DMS53 (cell line): ENCODE measurements around the gene SNAPIN.
"Not testable (repeated sequence)": the region's sequence is repeated elsewhere in the genome, so short reads cannot be mapped to it uniquely, and the experiment has no call there.

ENCODE experiments used
- DNase-seq: peaks from one replicate; lab custom pipeline; 2025; lab: John Stamatoyannopoulos, UW

The SNAPIN gene

DNA sequence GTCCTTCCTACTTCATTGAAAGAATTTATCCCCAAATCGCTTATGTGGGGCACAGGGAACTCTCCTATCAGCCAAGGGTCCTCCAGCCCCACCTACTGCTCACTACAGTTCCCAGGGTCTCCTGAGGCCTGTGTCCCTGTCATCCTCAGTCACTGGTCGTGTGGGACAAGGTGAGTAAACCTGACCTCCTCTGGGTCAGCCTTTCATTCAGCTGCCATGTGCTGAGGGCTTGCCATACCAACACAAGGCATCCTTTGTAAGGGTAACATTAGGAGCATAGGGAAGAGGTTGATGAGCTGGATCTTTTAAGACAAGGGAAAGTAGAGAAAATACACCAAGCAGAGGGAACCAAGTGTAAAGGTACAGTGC, 11.2 kb upstream of the SNAPIN start:
- peak; percentile 39 for DNase-seq

DNA sequence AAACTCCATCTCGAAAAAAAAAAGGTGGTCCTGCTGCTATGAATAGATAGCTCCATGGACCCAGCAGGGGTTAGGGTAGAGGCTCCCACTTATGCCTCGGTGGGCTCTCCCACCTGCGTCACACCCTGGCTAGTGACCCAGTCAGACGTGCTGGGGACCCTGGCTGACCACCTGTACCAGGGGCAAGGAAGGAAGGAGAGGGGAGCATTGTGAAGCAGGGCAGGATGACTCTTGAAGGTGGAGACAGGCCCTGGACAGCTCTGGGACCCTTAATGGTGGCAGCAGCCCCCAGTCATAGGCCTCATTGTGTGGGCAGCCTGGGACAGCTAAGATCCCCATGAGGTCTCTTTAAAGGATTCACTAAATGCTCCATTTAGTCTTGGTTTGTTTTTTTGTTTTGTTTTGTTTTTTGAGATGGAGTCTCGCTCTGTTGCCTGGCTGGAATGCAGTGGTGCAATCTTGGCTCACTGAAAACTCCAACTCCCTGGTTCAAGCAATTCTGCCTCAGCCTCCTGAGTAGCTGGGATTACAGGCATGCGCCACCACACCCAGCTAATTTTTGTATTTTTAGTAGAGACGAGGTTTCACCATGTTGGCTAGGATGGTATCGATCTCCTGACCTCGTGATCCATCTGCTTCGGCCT, 10.4 kb upstream of the SNAPIN start:
- no peak for DNase-seq

DNA sequence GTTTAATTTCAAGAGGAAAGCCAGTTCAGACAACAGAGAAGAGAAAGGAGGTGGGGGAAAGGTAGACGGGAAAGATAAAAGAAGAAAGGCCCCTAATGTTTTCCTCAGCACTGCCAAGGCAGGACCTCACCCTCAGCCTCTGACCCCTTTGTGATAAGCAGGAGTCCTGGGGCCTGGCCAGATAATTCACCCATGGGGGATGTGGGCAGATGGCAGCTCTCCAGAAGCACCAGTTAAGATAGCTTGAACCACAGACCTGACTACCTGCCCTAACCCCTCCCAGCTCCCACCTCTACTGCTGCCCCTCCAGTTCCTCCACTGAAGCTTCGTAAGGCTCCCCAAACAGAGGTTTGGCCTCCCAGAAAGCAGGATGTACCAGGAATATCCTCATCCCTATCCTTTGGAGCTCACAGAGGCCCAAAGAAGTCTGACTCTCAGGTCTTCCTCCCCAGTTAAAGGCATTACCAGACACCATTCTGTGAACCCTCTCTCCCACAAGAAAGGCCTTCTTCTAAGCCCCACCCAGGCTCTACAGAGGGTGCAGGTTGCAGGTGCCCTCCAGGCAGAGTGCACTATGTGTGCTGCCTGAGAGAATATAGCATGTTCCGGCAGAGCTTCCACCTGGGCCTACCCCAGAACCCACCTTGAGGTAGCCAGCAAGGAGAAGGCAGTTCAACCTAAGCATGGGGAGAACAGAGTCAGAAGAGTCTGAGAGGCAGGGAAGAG, 9.2 kb upstream of the SNAPIN start:
- DNase-seq: peak; percentile 73

DNA sequence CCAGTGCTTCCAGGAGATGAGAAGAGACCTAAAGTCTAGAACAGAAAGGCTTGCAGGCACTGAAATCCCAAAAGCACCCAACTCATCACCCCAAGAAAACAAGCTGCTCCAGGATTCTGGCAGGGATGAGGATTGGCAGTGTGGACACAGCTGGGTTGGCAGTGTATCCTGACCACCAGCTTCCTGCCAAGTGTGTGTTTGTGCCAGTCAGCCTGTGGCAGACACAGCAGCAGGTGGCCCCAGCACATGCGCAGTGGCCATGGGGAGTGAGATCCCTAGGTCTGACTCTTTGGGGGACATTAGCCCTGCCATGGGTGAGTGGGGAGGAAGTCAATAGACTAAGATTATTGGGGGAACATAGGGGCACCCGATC, 8.7 kb upstream of the SNAPIN start:
- DNase-seq: peak; percentile 86

DNA sequence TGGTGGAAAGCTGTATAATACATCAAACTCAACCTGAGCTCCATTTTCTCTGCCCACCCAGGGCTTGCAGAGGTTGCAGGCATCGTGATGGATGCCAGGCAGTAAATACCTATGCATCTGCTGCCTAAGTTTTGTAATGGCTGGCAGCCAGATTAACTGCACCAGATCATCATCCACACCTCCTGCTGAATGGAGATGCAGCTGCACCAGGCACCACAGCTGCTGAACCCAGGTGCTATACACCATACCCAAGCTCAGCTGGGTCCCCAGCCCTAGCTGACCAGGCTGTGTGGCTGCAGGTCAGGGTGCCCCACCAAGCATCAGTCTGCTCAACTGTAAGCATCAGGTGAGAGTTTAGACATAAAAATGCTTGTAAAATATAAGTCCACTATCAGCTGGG, 6.7 kb upstream of the SNAPIN start:
- DNase-seq: peak; percentile 17

DNA sequence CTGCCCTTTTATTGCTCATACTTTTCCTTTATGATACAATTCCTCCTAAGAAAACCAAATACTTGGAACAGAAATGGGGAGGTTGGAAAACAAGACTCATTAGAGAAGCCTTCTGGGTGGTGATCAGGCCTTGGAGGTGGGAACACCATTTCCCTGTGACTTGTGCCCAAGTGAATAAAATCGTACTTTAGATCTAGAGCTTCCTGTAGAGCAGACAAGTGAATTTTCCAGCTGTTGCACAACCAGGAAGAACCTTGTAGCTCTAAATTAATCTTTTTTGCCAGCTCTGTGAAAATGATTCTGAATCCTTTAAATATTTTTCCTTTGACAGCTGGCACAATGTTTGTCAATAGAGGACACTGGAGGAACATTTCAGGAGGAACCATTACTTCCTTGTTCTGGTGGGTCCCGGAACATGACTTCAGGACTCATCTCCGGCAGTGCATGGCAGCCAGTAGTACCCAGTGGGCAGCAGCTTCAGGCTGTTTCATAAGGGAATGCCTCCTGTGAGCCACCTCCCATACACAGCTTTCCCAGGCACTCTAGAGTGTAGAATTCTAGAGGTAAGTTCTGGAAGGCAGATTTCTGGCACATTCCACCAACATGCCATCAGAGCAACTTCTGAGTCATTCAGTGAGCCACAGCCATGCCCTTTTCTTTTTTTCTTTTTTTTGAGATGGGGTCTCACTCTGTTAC, 5.5 kb upstream of the SNAPIN start:
- DNase-seq: peak; percentile 46

DNA sequence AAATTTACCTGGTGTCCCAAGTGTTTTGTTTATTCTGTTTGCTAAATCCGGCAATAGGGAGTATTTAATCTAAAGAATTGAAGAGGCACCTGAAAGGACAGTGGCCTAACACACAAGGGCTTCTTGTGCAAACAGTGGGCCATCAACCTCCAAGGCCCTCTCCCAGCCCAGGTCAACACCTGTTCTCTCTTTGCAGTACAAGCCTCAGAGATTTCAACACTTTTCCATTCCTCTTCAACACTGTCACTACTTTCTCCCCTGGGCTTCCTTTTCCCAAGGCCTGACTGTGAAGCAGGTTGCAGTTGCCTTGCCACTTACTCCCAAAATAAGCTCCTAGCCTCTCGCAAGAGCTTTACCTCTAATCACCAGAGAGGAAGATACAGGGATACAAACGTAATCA, 3.2 kb upstream of the SNAPIN start:
- DNase-seq: peak; percentile 96

DNA sequence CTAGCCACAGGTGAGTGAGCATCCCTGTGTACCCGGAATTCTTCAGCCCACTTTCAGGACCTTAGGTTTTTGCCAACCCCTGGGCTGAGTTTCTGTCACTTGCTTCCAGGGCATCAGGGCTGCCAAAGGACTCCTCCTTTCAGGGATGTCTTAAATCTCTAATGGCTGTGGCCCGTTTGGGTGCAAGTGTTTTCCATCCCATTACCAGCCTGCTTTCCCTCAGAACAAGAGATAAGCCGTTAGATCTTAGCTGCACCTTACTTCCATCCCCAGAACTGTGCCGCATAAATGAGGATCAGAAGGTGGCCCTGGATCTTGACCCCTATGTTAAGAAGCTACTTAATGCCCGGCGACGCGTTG, 652 bp downstream of the SNAPIN start:
- DNase-seq: peak; percentile 47

DNA sequence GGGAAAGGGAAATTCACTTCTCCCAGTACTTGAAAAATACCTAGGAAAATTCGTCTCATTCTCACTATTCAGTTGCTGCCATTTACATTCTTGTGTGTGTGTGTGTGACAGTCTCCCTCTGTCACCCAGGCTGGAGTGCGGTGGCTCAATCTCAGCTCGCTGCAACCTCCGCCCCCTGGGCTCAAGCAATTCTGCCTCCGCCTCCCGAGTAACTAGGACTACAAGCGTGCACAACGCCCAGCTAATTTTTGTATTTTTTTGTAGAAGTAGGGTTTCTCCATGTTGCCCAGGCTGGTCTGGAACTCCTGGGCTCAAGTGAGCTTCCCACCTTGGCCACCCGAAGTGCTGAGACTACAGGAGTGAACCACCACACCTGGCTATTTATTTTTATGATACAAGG, 1.2 kb downstream of the SNAPIN start:
- no peak for DNase-seq

DNA sequence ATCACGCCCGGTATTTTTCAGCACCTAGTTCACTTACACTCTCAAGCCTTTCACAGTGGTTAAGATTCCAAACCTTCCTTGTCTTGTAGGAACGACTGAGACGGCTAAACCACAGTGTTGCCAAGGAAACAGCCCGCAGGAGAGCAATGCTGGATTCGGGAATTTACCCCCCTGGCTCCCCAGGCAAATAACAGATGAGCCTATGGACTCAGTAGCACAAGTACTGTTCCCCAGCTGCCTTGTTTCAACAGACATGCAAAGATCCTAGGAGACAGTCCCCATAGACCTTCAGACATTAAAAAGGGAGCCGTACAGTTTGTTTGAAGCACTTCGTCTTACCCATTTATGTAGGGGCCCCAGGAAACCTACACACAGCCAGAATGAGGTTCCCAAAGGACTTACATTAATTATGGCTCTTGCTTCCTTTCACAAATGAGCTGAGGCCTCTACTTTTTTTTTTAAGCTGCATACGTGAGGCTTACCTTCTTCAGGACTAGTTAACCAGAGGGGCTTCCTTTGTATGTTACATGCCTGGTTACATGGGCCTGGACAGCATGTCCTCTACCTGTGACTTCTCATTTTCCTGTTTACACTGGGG, 2.7 kb downstream of the SNAPIN start:
- DNase-seq: peak; percentile 48

DNA sequence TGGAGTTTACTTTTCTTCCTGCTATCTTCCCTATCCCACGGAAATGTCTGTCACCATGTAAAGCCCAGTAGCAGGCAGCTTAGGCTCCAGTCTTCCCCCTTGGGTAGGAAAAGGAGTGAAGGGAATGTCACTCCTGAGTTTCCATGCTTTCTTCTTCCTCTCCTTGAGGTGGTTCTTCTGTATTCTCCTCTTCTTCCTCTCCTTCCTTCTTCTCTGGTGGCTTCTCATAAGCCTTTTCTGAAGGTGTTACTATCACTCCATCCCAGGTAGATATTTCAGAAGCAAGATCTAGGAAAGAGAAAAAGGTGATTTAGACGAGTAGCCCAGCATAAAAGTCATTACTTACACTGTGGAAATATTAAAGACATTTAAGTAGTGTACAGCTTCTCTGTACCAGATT, 3.8 kb downstream of the SNAPIN start:
- no peak for DNase-seq

DNA sequence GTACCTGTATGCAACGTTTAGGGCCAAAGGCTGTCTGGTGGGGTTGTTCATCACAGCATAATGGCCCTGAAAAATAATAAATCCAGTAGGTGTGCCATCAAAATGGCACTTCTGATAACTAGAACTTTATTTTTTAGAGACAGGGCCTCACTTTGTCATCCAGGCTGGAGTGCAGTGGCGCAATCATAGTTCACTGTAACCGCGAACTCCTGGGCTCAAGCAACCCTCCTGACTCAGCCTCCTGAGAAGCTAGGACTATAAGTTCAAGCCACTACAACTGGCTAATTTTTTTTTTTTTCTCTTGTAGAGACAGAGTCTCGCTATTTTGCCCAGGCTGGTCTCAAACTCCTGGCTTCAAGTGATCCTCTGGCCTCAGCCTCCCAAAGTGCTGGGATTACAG, 4.7 kb downstream of the SNAPIN start:
- no peak for DNase-seq

DNA sequence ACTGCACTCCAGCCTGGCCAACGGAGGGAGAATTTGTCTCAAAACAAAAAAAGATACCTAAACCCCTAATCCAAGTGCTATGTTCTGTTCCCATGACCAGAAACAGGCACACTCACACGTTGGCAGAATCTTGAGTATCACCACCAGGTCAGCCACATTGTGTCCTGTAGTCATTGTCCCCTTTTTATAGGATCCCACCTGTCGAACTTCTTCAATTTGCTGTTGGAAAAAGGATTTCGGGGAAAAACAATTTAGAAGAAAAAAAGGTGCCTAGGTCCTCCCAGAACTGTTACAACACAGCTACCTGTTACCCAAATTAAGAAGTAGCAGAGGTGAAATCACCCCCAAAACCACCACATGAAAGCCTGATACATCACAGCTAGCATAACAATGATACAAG, 8.9 kb downstream of the SNAPIN start:
- no peak for DNase-seq

DNA sequence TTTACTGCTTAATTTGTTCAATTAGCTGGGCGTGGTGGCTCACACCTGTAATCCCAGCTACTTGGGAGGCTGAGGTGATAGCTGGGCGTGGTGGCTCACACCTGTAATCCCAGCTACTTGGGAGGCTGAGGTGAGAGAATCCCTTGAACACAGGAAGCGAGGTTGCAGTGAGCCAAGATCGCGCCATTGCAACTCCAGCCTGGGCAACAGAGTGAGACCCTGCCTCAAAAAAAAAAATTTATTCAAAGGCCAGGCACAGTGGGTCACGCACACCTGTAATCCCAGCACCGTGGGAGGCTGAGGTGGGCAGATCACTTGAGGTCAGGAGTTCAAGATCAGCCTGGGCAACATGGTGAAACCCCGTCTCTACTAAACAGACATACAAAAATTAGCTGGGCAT, 10.2 kb downstream of the SNAPIN start:
- DNase-seq: not testable (repeated sequence)

DNA sequence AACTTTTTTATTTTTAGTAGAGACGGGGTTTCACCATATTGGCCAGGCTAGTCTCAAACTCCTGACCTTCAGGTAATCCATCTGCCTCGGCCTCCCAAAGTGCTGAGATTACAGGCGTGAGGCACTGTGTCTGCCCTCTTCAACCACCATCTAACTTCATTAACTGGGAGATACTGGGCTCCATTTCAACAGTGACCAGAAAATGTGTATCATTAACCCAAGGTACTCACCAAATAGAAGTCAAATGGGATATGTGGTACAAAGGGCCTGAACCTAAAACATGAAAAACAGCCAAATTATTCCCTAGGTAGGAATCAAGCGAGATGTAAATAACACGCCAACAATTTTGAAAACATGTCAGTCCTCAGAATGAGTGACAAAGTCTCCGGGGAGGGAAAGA, 11.1 kb downstream of the SNAPIN start:
- DNase-seq: no peak

DNA sequence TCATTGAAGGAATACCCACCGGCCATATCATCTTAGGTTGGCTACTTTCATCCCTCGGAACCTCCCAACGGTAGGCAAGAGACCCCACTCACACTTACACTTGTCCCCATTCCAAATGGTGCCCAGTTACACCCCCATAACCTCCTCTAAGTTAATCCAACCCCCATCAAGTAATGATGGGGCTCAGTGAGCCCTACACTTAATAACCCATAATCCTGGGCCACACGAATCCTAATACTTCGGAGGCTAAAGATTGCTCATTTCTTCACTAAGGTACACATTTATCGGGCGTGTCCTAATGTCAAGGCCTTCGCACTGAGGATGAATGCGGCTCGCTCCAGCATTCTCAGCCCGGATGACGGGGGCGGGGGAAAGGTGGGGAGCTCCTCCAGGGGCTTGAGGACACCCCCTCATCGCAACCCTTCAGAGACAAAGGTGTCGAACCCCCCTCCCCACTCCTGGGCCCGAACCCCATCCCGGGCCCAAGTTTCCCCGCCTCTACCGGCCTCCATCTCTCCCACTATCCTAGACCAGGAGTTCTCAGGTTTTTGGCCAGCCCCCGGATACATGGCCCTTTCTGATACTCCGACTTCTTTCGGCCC, 11.9 kb downstream of the SNAPIN start:
- DNase-seq: peak; percentile 55

DNA sequence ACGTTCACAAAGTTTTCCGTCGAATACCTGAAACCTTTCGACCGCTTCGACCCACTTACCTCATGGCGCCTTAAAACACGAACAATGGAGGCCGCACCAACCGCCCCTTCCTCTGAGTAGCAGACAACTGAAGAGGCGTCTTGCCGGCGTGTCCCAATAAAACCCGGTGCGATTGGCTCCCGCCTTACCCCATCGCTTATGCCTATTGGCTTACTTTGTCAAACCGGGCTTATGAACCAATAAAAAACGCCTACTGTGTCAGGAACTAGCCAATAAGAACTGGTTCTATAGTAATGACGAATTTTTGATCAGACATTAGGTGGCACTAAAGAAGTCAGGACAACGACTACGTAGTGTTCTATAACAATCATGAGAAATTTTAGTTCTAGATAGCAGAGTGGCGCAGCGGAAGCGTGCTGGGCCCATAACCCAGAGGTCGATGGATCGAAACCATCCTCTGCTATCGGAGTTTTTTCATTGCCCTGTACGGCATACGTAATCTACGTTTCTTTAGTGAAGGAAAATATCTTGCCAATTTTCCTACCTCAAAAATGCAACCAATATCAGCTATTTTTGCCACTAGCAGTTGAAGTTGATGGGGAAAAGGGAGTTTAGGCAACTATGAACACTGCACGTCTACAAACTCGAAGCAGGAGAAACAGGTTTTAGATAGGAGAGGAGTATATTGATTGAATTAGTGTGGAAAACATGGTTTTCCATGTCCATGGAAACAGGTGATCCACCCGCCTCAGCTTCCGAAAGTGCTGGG, 12.5 kb downstream of the SNAPIN start, which contains the start of gene ILF2:
TSS of gene ILF2 (minus strand) at position 135 of the 769 bp plus-strand sequence. CDS start at position 64, 71 bp downstream.
- DNase-seq: peak; percentile 99

DNA sequence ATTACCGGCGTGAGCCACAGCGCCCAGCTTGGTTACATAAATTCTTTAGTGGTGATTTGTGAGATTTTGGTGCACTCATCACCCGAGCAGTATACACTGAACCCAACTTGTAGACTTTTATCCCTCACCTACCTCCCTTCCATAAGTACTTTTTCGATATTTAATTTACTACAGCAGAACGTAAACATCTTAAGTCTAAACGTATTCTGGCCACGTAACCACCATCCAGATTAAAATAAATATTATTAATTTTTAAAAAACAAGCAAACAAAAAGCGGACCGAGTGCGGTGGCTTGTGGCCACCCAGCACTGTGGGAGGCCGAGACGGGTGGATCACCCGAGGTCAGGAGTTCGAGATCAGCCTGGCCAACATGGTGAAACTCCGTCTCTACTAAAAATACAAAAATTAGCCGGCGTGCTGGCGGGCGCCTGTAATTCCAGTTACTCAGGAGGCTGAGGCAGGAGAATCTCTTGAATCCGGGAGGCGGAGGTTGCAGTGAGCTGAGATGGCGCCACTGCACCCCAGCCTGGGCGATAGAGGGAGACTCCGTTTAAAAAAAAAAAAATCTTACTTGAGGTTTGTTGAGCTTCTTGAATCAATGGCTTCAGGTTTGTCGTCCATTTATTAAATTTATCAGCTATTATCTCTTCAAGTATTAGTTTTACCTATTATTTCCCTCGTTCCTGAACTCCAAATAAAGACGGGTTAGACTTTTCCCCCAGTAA, 13.3 kb downstream of the SNAPIN start:
- DNase-seq: peak; percentile 76

DNA sequence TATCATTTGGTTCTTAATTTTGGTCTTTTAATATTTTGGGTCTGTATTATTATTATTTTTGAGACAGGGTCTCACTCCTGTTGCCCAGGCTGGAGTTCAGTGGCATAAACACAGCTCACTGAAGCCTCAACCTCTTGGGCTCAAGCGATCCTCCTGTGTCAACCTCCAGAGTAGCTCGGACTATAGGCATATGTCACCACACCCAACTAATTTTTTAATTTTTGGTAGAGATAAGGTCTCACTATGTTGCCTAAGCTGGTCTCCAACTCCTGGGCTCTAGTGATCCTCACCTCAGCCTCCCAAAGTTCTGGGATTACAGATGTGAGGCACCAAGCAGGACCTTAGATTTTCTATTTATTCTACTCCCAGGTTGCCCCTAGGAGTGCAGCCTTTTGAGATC, 15.0 kb downstream of the SNAPIN start:
- no peak for DNase-seq

DNA sequence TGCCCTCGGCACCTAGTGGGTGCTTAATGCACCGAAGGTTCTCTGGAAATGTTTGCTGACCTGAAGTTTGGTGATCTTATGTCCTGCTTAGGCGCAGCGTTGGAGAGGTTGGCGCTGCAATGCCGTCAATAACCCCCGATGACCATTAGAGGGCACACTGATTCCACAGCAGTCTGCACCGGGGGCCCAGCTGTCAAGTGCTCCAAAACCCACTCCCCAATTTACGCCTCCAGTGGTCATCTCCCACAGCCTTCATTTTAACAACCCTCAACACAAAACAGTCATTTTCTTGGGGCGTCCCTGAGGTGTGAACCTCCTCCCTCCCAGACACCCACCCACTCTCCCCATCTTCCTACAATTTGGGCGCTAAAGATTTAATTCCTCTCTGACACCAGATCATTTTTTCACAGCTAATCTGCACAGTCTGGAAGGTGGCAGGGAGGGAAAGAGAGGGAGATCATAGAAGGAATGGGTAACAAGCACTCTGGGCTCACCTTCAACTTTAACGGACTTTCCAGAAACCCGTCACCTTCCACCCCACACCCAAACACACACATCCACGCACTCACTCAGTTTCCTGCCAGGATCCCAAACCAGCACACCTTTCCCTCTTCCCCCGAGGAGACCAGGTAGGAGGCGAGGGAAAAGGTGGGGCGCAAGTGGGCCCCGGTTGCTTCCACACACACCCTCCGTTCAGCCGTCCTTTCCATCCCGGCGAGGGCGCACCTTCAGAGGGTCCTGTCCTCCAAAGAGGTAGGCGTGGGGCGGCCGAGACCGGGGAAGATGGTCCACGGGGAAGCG, 19.4 kb downstream of the SNAPIN start:
- DNase-seq: peak; percentile 67
